ENCODE data around the gene CAP1.
A peak's percentile ranks its signal among the peaks of the same experiment; 100 is the strongest.
"Not testable (repeated sequence)": the region's sequence is repeated elsewhere in the genome, so short reads cannot be mapped to it uniquely, and the experiment has no call there.

Gene CAP1

DNA sequence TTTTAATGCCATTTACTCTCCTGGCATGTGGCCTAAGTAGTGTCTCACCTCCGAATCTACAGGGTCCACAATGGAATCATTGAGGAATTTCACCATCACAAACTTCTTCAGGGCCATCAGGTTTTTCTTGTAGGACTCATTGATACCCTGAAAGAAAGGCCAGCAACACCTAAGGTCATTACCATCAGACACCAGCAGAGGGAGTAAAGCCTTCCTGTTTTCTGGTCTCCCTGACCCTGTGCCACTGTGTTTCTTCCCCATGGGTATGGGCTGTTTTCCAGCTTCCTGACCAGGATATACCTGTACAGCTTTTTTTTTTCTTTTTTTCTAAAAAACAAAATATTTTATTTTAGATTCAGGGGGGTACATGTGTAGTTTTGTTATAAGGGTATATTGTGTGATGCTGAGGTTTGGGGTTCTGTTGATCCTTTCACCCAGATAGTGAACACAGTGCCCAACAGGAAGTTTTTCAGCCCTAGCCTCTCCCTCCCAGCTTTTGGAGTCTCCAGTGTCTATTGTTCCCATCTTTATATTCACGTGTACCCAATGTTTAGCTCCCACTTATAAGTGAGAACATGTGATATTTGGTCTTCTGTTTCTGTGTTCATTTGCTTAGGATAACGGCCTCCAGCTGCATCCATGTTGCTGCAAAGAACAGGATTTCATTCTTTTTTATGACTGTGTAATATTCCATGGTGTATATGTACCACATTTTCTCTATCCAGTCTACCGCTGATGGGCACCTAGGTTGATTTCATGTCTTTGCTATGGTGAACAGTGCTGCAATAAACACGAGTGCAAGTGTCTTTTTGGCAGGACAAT, 38.2 kb downstream of the CAP1 start:
- no peak for TF ChIP-seq ZFX (IDR thresholded peaks at IDR 0.05; ENCODE audit: borderline replicate concordance)
- TF ChIP-seq, protein P1, sequence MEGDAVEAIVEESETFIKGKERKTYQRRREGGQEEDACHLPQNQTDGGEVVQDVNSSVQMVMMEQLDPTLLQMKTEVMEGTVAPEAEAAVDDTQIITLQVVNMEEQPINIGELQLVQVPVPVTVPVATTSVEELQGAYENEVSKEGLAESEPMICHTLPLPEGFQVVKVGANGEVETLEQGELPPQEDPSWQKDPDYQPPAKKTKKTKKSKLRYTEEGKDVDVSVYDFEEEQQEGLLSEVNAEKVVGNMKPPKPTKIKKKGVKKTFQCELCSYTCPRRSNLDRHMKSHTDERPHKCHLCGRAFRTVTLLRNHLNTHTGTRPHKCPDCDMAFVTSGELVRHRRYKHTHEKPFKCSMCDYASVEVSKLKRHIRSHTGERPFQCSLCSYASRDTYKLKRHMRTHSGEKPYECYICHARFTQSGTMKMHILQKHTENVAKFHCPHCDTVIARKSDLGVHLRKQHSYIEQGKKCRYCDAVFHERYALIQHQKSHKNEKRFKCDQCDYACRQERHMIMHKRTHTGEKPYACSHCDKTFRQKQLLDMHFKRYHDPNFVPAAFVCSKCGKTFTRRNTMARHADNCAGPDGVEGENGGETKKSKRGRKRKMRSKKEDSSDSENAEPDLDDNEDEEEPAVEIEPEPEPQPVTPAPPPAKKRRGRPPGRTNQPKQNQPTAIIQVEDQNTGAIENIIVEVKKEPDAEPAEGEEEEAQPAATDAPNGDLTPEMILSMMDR (IDR thresholded peaks at IDR 0.05), result peak; percentile 85
- H3K27ac ChIP-seq, result no peak overlapping the region

DNA sequence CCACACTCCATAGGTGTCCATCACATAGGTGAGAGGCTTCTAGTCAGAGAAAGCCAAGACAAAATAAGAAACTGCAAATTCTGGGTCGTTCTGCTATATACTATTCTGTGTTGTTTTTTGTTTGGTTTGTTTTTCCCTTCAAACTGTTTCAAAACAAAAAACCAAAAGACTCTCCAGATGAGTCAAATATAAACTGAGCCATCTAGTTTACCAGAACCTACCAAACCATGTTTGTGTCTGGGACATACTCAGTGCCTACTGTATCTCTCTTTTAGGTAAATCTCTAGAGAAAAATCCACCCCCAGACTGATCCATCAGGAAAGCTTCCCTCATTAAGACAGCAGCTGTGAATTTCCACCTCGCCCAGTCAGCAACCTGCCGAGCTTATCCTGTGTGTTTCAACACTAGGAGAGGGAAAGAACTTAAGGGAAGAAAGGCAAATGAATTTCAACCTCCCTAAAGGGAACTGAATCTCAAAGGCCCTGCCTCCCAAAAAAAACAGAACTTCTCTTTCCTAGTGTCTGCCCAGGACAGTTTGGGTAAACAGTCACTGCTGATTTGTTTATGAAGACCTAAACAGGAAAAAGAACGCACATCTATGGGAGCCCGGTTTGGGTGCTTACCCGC, 39.4 kb downstream of the CAP1 start:
- no peak overlapping the region for H3K27ac ChIP-seq
- TF ChIP-seq ZFX (IDR thresholded peaks at IDR 0.05; ENCODE audit: borderline replicate concordance), result no peak
- TF ChIP-seq, protein P1 (IDR thresholded peaks at IDR 0.05), result no peak

DNA sequence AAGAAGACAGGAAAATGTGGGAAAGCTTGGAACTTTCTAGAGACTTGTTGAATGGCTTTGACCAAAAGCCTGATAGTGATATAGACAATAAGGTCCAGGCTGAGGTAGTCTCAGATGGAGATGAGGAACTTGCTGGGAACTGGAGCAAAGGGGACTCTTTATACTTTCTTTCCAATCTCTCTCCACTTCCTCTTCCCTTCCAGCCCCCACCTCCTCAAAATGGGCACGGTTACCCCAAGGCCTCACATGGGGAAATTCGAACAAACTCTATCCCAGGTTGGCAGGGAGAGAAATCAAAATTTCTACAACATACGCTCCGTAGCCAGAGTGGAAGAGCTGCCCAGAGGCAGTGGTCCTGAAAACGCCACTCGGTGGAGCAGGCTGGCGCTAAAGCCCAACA, 41.3 kb downstream of the CAP1 start:
- TF ChIP-seq, protein P1 (IDR thresholded peaks at IDR 0.05), result no peak
- TF ChIP-seq ZFX (IDR thresholded peaks at IDR 0.05; ENCODE audit: borderline replicate concordance), result no peak
- H3K27ac ChIP-seq, result no peak overlapping the region

DNA sequence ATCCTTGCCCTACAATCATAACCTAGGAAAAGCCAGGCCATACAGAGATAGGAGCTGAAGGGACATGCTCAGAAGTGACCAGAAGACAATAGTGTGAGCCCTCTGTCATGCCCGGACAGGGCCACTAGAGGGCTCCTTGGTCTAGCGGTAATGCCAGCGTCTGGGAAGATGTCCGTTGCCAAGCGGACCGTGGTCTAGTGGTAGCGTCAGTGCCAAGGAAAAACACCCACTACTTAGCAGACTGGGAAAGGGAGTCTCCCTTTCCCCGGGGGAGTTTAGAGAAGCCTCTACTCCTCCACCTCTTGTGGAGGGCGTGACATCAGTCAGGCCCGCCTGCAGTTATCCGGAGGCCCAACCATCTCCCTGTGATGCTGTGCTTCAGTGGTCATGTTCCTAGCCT, 44.2 kb downstream of the CAP1 start:
- TF ChIP-seq, protein P1 (IDR thresholded peaks at IDR 0.05), result peak; percentile 76
- H3K27ac ChIP-seq, result not testable (repeated sequence)

DNA sequence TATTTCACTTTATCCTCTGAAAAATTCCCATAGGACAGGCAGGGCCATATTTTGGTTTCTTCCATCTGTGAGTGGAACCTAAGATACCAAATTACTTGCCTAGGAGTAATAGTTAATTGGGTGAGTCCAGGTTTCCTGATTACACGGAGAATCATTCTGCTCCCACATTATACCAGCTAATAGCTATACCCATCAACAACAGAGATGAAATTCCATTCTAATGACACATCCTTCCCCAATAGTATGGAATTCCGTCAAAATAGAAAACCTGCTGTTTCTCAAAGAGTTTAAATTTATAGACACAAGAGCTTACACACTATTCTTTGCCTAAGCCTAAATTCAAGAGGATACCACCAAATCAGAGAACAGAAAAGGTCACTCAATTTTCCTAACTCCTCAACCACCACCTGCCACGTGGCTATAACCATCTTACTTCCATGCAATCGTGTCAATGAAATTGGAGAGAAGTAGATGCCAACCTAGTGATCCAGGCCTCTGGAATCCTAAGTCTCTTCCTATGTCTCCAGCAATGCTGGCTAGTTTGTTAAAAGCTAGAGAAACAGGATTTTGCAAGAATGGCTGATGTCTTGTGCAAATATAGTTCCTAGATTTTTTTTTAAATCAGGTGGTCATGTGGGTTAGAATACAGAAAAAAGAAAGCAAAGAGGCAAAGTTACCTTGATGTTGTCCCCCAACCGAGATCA, 50.3 kb downstream of the CAP1 start:
- TF ChIP-seq, protein P1 (IDR thresholded peaks at IDR 0.05), result no peak
- TF ChIP-seq ZFX (IDR thresholded peaks at IDR 0.05; ENCODE audit: borderline replicate concordance), result no peak
- no peak overlapping the region for H3K27ac ChIP-seq

DNA sequence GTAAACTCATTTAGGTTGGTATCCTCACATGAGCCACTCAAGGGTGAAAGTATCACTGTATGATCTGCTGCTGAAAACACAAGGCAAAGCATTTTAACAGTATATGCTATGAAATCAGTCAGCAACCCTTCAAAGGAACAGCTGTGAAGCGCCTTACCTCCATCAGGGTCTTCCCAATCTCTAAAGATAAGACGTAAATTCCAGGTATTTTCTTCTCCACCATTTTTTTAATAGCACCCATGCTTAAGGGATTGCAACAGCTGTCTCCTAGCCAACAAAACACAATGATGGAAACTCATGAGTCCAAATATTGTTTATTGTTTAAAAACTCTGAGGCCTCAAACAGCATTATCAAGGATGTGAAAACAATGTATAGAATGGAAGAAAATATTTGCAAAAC, 51.7 kb downstream of the CAP1 start:
- H3K27ac ChIP-seq, result no peak overlapping the region
- TF ChIP-seq, protein P1 (IDR thresholded peaks at IDR 0.05), result no peak
- TF ChIP-seq ZFX (IDR thresholded peaks at IDR 0.05; ENCODE audit: borderline replicate concordance), result no peak
